ENCODE measurements around the gene DNAH2.
"Not testable (repeated sequence)": the region's sequence is repeated elsewhere in the genome, so short reads cannot be mapped to it uniquely, and the experiment has no call there.

DNAH2 gene

GRCh38 chr17:7781429-7781828 is 63.9 kb downstream of the DNAH2 start:
- no peak for DNase-seq

GRCh38 chr17:7782240-7782639 is 64.7 kb downstream of the DNAH2 start:
- DNase-seq, result no peak

- no peak for DNase-seq
Measured at GRCh38 chr17:7786866-7787265, 69.3 kb downstream of the DNAH2 start.

GRCh38 chr17:7789131-7789530 is 71.6 kb downstream of the DNAH2 start:
- no peak for DNase-seq

GRCh38 chr17:7790150-7790549 is 72.6 kb downstream of the DNAH2 start:
- no peak for DNase-seq

GRCh38 chr17:7792611-7793010 is 75.1 kb downstream of the DNAH2 start:
- no peak for DNase-seq

- DNase-seq, result no peak
Measured at GRCh38 chr17:7794075-7794663, 76.6 kb downstream of the DNAH2 start.

GRCh38 chr17:7797976-7798375 is 80.4 kb downstream of the DNAH2 start:
- DNase-seq, result no peak

- DNase-seq, result no peak
Measured at GRCh38 chr17:7798839-7799238, 81.3 kb downstream of the DNAH2 start.

- DNase-seq, result no peak
Measured at GRCh38 chr17:7803981-7804380, 86.4 kb downstream of the DNAH2 start.

GRCh38 chr17:7806587-7806986 is 89.0 kb downstream of the DNAH2 start:
- DNase-seq, result no peak

- DNase-seq, result no peak
Measured at GRCh38 chr17:7807206-7807605, 89.7 kb downstream of the DNAH2 start.

- DNase-seq, result no peak
Measured at GRCh38 chr17:7809086-7809790, 91.7 kb downstream of the DNAH2 start.

GRCh38 chr17:7809791-7810343 is 92.3 kb downstream of the DNAH2 start:
- not testable (repeated sequence) for DNase-seq

GRCh38 chr17:7811251-7811650 is 93.7 kb downstream of the DNAH2 start:
- no peak for DNase-seq

- DNase-seq, result no peak
Measured at GRCh38 chr17:7814969-7815368, 97.4 kb downstream of the DNAH2 start.

- DNase-seq, result no peak
Measured at GRCh38 chr17:7816926-7817642, 99.5 kb downstream of the DNAH2 start.

GRCh38 chr17:7817643-7817964 is 100.1 kb downstream of the DNAH2 start:
- DNase-seq, result no peak

- DNase-seq, result no peak
Measured at GRCh38 chr17:7818026-7818425, 100.5 kb downstream of the DNAH2 start.

- no peak for DNase-seq
Measured at GRCh38 chr17:7818746-7819645, 101.5 kb downstream of the DNAH2 start.

- DNase-seq, result no peak
Measured at GRCh38 chr17:7820231-7820630, 102.7 kb downstream of the DNAH2 start.

- DNase-seq, result no peak
Measured at GRCh38 chr17:7822126-7822525, 104.6 kb downstream of the DNAH2 start.

GRCh38 chr17:7823581-7824001 is 106.0 kb downstream of the DNAH2 start:
- no peak for DNase-seq
